ENCODE measurements around the gene ZNF277. TPM values are rescaled to one million over a fixed set of nuclear protein-coding genes. Genes with fewer than 3 reads are reported as not detected.

Gene ZNF277
- total RNA-seq, 4 donors from 2014 or later: 19.5 to 27.1 (median 25.7) TPM

DNA sequence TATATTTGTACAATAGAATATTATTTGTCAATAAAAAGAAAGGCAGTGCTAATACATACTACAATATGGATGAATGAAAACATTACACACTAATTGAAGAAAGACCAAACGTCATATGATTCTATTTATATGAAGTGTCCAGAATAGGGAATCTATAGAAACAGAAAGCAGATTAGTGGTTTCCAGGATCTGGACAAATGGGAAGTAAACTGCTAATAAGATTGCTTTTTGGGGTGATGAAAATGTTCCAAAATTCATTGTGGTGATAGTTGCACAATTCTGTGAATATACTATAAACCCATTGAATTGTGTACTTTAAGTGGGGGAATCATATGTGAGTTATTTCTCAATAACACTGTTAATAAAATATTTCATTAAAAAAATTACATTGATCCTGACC lies 165.6 kb downstream of the ZNF277 start:
- TF ChIP-seq POLR2AphosphoS5 (IDR thresholded peaks at IDR 0.05) (no peak), EP300 (IDR thresholded peaks at IDR 0.05) (no peak), POLR2A (IDR thresholded peaks at IDR 0.05; ENCODE audit: low read depth) (no peak)
- TF ChIP-seq, protein P1, sequence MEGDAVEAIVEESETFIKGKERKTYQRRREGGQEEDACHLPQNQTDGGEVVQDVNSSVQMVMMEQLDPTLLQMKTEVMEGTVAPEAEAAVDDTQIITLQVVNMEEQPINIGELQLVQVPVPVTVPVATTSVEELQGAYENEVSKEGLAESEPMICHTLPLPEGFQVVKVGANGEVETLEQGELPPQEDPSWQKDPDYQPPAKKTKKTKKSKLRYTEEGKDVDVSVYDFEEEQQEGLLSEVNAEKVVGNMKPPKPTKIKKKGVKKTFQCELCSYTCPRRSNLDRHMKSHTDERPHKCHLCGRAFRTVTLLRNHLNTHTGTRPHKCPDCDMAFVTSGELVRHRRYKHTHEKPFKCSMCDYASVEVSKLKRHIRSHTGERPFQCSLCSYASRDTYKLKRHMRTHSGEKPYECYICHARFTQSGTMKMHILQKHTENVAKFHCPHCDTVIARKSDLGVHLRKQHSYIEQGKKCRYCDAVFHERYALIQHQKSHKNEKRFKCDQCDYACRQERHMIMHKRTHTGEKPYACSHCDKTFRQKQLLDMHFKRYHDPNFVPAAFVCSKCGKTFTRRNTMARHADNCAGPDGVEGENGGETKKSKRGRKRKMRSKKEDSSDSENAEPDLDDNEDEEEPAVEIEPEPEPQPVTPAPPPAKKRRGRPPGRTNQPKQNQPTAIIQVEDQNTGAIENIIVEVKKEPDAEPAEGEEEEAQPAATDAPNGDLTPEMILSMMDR (IDR thresholded peaks at IDR 0.05): no peak
- H3K9me3 ChIP-seq: no peaks in the 10 kb centered on the region
- intact Hi-C loops (cut with DNase I): no loop called here
- no peaks in the 10 kb centered on the region for H3K36me3 ChIP-seq
- no peak overlapping the region for H3K27ac ChIP-seq (replicated peaks in 1 of 4)
- H3K27me3 ChIP-seq: no peaks in the 10 kb centered on the region
- WGBS: 26% methylated on average over 1 of the region's 1 CpG
- H3K4me1 ChIP-seq: no peaks in the 10 kb centered on the region
- DNase-seq (ENCODE audit: extremely low spot score): no peak
- H3K4me3 ChIP-seq: no peak overlapping the region

DNA sequence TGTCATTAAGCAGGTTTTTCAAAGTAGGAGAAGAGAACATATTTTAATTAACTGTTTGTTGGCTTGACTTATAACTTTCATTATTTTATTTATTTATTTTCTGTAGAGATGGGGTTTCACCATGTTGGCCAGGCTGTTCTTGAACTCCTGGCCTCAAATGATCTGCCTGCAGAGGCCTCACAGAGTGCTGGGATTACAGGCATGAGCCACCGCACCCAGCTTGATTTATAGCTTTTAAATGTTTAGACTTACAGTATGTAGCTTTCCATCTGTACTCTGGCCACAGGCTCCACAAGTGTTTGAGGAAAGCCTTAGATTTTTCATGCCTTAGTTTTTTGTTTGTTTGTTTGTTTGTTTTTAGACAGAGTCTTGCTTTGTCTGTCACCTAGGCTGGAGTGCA lies 171.1 kb downstream of the ZNF277 start:
- intact Hi-C loops (cut with DNase I): no loop called here
- 60% methylated on average over 1 of the region's 1 CpG for WGBS
- TF ChIP-seq POLR2AphosphoS5 (IDR thresholded peaks at IDR 0.05): no peak
- TF ChIP-seq EP300 (IDR thresholded peaks at IDR 0.05): no peak
- no peak for TF ChIP-seq POLR2A (IDR thresholded peaks at IDR 0.05; ENCODE audit: low read depth)
- TF ChIP-seq, protein P1 (IDR thresholded peaks at IDR 0.05): no peak
- Histone ChIP-seq H3K27ac (replicated peaks in 1 of 4) (no peak overlapping the region), H3K4me3 (no peak overlapping the region), H3K4me1 (no peaks in the 10 kb centered on the region), H3K9me3 (no peaks in the 10 kb centered on the region), H3K36me3 (no peaks in the 10 kb centered on the region), H3K27me3 (no peaks in the 10 kb centered on the region)
- DNase-seq (ENCODE audit: extremely low spot score): peak; percentile 12

DNA sequence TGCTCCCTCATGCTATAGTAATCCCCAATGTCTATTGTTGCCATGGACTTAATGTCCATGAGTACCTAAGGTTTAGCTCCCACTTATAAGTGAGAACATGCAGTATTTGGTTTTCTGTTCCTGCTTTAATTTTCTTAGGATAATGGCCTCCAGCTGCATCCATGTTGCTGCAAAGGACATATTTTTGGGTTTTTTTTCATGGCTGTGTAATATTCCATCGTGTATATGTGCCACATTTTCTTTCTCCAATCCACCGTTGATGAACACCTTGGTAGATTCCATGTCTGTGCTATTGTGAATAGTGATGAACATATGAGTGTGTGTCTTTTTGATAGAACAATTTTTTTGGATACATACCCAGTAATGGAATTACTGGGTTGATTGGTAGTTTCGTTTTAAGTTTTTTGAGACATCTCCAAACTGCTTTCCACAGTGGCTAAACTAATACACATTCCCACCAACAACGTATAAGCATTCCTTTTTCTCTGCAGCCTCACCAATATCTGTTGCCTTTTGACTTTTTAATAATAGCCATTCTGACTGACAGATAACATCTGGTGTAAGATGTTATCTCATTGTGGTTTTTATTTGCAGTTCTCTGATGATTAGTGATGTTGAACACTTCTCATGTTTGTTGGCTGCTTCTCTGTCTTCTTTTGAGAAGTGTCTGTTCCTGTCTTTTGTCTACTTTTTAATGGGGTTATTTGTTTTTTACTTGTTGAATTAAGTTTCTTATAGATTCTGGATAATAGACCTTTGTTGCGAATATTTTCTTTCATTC lies 175.0 kb downstream of the ZNF277 start:
- Histone ChIP-seq H3K4me3 (no peak overlapping the region), H3K27ac (replicated peaks in 1 of 4) (no peak overlapping the region), H3K27me3 (no peaks in the 10 kb centered on the region), H3K4me1 (no peaks in the 10 kb centered on the region), H3K9me3 (no peaks in the 10 kb centered on the region), H3K36me3 (no peaks in the 10 kb centered on the region)
- peak; percentile 21 for DNase-seq (ENCODE audit: extremely low spot score)
- 86% methylated on average over 5 of the region's 5 CpGs for WGBS
- TF ChIP-seq POLR2A (IDR thresholded peaks at IDR 0.05; ENCODE audit: low read depth) (no peak), EP300 (IDR thresholded peaks at IDR 0.05) (no peak), POLR2AphosphoS5 (IDR thresholded peaks at IDR 0.05) (no peak)
- TF ChIP-seq, protein P1 (IDR thresholded peaks at IDR 0.05): no peak
- intact Hi-C loops (cut with DNase I): no loop called here

DNA sequence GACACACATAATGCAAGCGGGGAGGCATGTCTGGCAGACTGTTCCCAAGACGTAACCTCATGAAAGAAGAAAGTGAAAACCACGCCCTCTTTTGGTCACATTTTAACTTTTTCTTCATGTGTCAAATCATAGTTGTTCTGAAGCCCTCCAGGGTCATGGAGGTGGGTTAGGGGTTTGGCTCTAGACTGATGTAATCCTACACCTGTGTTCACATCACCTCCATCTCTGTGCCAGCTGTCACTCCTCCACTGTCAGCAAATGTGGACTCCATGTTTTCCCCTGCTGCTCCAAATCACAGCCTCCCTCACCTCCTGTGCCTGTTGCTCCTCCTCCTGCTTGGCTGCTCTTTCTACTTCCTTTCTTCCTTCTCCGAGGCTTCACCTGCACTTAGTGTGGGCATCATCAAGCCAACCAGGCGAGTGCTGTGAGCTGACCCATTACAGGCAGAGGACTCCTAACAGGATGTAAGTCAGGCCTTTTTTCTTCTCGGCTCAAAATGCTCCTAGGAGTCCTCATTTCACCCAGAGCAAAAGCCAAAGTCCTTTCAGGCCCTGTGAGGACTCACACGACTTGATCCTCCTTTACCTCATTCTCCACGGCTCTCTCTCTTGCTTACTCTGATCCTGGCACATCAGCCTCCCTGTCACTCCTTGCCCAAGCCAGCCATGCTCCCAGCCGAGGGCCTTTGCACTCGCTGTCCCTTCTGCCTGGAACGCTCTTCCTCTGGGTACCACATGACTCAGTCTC lies 177.3 kb downstream of the ZNF277 start:
- H3K36me3 ChIP-seq: no peaks in the 10 kb centered on the region
- 83% methylated on average over 11 of the region's 11 CpGs for WGBS

More for the DNA sequence above, 177.3 kb downstream of the ZNF277 start:
- intact Hi-C loops (cut with DNase I): no loop called here
- Histone ChIP-seq H3K27ac (replicated peaks in 1 of 4) (no peak overlapping the region), H3K4me1 (no peaks in the 10 kb centered on the region), H3K4me3 (no peak overlapping the region), H3K9me3 (no peaks in the 10 kb centered on the region), H3K27me3 (no peaks in the 10 kb centered on the region)
- DNase-seq (ENCODE audit: extremely low spot score): peak; percentile 60
- TF ChIP-seq POLR2AphosphoS5 (IDR thresholded peaks at IDR 0.05) (no peak), EP300 (IDR thresholded peaks at IDR 0.05) (no peak), POLR2A (IDR thresholded peaks at IDR 0.05; ENCODE audit: low read depth) (no peak)
- TF ChIP-seq, protein P1 (IDR thresholded peaks at IDR 0.05): no peak

All from esophagus muscularis mucosa (tissue), 4 donors.